ENCODE measurements around the gene ZNF512. TPM values are rescaled to one million over a fixed set of nuclear protein-coding genes. Genes with fewer than 3 reads are reported as not detected.
"Not testable (repeated sequence)": the region's sequence is repeated elsewhere in the genome, so short reads cannot be mapped to it uniquely, and the experiment has no call there.

Gene ZNF512
- total RNA-seq, 1 donor from 2014 or later = 27.4 TPM

GRCh38 chr2:27583390-27583915, 611 bp downstream of the ZNF512 start:
- peak; percentile 2 for DNase-seq (ENCODE audit: low read depth)
- peak overlapping the region; percentile 80 for H3K4me3 ChIP-seq (ENCODE audit: low read depth, low read length)
- TF ChIP-seq CTCF (conservative IDR thresholded peaks at IDR 0.05; ENCODE audit: low read depth, low read length) = no peak

- DNase-seq (ENCODE audit: low read depth) = no peak
- TF ChIP-seq CTCF (conservative IDR thresholded peaks at IDR 0.05; ENCODE audit: low read depth, low read length) = no peak
- no peak overlapping the region for H3K4me3 ChIP-seq (ENCODE audit: low read depth, low read length)
Observed at GRCh38 chr2:27584597-27584996, 1.8 kb downstream of the ZNF512 start.

- DNase-seq (ENCODE audit: low read depth) = no peak
- no peak overlapping the region for H3K4me3 ChIP-seq (ENCODE audit: low read depth, low read length)
- TF ChIP-seq CTCF (conservative IDR thresholded peaks at IDR 0.05; ENCODE audit: low read depth, low read length) = no peak
Observed at GRCh38 chr2:27587025-27587424, 4.2 kb downstream of the ZNF512 start.

GRCh38 chr2:27588308-27588707, 5.5 kb downstream of the ZNF512 start:
- TF ChIP-seq CTCF (conservative IDR thresholded peaks at IDR 0.05; ENCODE audit: low read depth, low read length) = no peak
- no peak for DNase-seq (ENCODE audit: low read depth)
- H3K4me3 ChIP-seq (ENCODE audit: low read depth, low read length) = no peak overlapping the region

- H3K4me3 ChIP-seq (ENCODE audit: low read depth, low read length) = no peak overlapping the region
- TF ChIP-seq CTCF (conservative IDR thresholded peaks at IDR 0.05; ENCODE audit: low read depth, low read length) = no peak
- DNase-seq (ENCODE audit: low read depth) = no peak
Observed at GRCh38 chr2:27591745-27592144, 8.9 kb downstream of the ZNF512 start.

GRCh38 chr2:27593240-27593639, 10.4 kb downstream of the ZNF512 start:
- no peak overlapping the region for H3K4me3 ChIP-seq (ENCODE audit: low read depth, low read length)
- no peak for TF ChIP-seq CTCF (conservative IDR thresholded peaks at IDR 0.05; ENCODE audit: low read depth, low read length)
- no peak for DNase-seq (ENCODE audit: low read depth)

GRCh38 chr2:27594020-27594703, 11.3 kb downstream of the ZNF512 start:
- DNase-seq (ENCODE audit: low read depth); H3K4me3 ChIP-seq (ENCODE audit: low read depth, low read length): not testable (repeated sequence)

GRCh38 chr2:27595412-27595811, 12.6 kb downstream of the ZNF512 start:
- H3K4me3 ChIP-seq (ENCODE audit: low read depth, low read length); DNase-seq (ENCODE audit: low read depth): not testable (repeated sequence)

Measured in epithelial cell of proximal tubule (primary cell).